HL-60/S4 treated with phorbol 12-myristate 13-acetate at 8.2 ng/mL for 4 days and 3 days (cell line): Measurements from ENCODE around the gene PRPS1L1.

Experiments
- in situ Hi-C: fragments of 300-500 bp; cut with MboI; formaldehyde crosslinking; loops from 2 replicates; pipeline ENCODE4 v1.15.0; 2022; ENCODE audit warnings: low sequenced_read_pairs

PRPS1L1 gene

GRCh38 chr7:18016547-18017444 is 10.8 kb downstream of the PRPS1L1 start:
- in situ Hi-C loops, result no loop called here

DNA sequence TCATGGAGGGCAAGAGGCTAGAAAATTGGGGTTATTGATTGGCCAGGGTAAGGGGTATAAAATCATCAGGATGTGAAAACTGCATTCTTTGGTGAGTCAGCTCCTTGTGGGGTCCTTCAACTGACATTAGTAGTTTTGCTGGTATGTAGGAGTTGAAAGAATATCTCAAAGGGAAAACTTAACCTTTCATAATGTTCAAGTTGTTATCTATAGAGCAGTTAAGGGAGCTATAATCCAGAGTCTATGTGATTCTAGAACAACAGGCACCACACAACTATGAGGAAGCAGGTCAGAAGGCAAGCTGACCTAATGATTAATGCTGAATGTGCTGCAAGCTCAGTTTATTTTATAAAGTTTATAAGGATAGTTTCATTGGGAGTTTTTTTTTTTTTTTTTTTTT is 13.7 kb downstream of the PRPS1L1 start:
- in situ Hi-C loops, result no loop called here

DNA sequence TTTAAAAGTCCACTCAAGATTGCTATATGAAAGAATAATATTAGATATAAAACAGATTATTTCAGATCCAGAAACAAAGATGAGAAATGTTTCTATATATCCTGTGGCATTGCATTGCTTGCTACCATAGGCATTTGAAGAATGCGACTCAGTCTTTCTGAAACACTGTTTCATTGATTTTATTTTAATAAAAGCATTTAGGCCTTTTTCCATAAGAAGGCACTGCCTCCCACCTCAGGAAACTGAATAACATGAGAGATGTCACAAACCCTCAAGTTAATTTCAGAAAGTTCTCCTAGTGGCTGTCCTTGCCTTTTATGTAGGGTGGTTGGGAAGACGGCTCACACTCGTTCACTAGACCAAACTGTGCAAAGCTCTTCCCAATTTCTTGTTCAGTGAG is 23.3 kb downstream of the PRPS1L1 start:
- in situ Hi-C loops, result no loop called here

DNA sequence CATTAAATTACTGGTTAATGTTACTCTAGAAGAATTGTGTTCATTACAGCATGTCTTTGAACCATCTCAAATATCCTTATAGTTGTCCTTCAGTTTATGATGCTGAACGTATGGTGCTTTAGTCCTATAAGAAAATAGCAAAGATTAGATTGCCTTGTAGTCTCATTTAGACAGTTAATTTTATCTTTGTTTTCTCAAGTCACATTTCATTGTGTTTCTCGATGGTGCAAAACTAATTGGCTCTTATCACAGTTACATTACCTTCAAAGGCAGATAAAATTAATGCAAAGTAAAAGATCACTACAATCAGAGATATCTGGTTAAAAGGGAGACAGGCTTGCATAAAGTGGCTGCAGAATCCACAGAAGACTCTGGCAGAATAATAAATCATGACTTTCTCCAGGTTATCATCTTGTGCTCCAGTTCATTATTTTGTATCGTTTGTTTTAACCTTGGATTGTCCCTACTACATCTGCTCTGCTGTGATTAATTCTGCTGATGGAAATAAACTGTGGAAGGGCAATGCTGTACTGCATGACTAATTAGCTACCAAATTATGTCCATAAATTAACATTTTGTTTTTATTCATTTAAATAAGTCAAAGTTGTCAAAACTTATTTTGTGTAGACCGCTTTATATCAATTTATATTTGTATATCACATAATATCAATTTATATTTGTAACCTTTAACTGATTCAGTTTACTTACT is 24.2 kb downstream of the PRPS1L1 start:
- in situ Hi-C loops, result no loop called here

DNA sequence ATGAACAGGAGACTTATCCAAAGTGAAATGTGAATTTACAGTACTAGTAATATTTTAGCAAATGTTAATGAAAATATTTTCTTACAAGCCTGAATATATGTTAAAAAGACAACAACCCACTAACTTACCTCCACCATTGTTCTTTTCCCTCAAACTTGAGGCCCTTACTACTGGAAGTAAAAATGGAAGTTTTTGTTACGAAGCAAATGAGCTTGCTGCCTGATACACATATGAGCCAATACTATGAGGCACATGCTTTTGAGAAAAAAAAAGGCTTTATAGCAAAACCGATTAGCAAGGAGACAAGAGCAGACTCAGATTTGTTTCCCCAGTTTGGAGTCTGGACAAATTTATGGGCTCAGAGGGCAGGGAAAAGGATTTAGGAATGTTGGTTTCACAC is 29.0 kb downstream of the PRPS1L1 start:
- in situ Hi-C loops, result no loop called here

DNA sequence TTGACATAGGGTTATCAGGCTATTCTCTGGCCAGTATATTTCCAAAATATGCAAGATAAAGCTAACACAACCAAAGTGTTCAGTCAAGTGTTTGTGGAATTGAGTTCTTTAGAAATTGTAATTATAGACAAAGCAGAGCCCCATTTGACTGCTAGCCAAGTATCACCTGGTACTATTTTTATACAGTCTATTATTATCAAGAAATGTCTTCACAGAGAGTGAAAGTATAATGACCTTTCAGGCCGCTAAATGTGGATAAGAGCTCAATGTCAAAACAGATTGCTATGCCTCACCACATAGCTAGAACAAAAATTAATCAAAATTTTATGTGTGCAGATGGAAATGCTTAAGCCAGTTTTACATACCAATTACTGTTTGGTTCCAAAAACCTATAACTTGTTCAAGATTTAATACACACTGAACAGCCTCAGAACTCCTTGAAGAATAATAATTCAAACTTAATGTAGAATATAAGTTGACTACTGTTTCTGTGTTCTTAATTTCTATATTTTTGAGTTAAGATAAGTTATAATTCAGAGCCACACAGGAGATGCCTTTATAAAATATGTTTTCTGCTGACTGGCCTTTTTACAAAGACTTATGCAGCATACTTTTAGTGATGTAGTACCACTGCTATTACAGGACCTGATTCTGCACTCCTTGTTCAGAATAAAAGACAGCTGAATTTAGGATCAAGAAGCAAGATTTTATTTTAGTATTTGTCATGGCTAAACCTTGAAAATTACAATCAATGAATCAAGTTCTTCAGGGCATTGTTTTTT is 31.0 kb downstream of the PRPS1L1 start:
- in situ Hi-C loops, result no loop called here

DNA sequence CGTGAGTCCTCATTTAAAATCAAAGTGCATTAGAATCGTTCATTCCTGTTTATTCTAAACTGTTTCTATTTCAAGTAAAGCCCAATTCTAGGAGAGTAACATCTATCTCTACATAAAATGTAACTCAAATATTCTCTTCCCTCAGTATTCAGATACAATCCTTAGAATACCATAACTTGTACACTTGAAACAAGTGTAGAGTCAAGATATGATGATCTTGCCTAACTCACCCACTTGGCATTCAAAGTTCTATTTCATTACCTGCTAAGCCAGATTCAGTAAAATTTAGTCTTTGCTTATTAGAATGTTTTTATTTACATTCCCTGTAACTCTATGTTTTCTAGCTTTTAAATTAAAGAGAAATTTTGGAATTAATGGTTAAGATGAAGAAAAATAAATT is 31.6 kb downstream of the PRPS1L1 start:
- in situ Hi-C loops, result no loop called here

DNA sequence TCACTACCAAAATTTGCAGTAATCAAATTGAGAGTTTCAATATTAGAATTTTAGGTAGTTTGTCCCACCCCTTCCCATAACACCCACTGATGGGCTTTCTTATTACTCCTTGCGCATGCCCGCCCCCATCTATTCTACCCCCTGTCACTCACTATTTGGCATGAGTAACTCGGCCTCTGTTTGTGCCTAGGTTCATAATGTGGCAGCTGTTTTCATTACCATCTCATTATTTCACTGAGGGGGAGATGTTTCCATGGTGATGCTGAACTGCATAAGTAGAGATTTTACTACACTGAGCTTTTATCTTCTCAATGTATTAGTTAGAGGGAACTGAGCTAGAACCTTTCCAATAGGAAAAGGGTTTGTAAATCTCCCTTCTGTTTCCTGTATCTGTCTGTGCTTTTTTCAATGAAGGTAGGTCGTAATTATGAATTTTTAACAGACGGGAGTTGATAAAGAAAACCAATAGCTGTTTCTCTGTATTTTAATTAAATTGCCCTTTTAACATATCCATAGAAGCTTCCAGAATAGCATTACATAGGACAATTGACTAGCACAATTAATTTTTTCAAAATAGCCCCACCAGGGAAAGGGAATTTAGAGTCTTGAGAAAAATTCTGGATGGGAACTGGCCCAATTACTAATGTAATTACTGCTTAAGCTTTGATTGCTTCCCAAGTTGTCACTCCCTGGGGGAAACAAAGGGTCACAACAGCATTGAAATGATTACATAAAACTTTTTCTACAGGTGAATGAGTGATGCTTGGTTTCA is 33.4 kb downstream of the PRPS1L1 start:
- in situ Hi-C loops, result no loop called here

DNA sequence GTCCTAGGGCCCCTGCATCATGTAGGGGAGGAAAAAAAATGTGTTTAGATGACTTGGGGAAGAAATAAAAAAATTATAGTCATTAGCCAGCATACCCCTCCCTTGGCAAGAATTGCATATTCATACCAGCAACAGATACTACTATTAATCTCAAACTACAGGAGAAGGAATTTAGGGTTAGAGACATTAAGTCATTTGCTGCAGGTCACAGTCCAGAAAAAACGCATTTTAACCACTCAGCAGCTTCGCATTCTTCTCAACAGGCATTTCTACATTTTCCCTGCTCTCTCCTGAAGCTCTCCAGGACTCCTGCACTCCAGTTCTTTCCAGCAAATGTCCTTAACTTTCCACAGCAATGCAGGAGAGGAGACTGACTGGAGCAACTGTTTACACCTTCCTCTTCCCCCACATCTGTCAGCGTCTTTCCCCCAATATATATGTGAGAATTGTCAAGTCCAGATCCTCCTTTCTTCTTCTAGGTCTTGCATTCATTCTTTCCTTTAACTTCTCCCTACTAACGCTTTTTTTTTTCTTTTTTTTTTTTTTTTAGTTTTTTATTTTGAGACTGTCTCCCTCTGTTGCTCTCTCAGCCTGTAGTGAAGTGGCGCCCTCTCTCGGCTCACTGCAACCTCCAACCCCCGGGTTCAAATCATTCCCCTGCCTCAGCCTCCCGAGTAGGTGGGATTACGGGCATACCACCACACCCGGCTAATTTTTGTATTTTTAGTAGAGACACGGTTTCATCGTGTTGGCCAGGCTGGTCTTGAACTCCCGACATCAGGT is 35.6 kb downstream of the PRPS1L1 start:
- in situ Hi-C loops, result no loop called here

GRCh38 chr7:17990761-17991160 is 36.9 kb downstream of the PRPS1L1 start:
- in situ Hi-C loops, result no loop called here

DNA sequence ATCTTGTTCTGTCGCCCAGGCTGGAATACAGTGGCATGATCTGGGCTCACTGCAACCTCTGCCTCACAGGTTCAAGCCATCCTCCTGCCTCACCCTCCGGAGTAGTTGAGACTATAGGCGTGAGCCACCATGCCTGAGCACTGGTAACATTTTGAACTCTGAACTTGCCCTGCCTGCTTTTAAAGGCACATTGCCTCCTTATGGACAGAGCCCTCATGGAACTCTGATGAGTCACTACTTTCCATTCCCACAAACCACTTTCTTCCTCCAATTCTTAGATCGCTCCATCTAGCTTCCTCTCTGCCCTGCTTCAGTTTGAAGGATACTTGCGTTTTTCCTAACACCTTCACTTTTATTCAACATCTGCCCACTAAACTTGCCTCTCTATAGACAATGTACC is 38.1 kb downstream of the PRPS1L1 start:
- in situ Hi-C loops, result no loop called here

- in situ Hi-C loops, result no loop called here
Measured at GRCh38 chr7:17988858-17989257, 38.8 kb downstream of the PRPS1L1 start.

DNA sequence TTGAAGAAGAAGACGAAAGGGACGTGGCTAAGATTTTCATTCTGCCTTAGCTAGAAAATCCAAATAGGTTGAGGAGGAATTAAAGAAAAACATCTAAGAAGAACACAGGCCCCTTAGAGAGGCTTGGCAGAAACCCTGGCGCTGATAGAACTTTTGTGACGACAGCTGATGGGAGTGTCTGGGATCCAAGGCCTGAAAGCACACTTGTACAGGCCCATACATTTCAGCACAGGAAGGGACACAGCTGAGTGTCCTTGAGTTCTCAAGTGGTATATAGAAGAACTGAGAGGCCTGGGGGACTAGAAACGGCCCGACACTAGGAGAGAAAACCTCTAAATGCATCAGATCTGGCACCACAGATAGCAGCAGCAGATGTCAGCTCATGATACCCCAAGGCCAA is 39.5 kb downstream of the PRPS1L1 start:
- in situ Hi-C loops, result no loop called here

DNA sequence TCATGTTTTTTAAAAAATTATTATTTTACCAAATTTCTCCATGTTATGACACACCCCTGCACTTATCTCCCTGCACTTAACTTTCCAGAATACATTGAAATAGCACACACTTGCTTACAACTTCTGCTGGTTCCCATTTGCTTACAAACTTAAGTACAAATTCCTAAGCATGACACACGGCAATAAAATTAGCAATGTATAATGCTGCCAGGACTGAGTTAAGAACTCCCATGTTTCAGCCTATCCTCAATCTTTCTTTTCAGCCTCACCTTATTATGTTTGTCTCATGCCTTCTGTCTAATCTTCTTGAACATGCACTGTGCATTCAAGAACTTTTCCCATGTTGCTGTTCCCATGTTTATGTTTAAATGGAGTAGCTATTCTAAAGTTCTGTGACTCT is 40.8 kb downstream of the PRPS1L1 start:
- in situ Hi-C loops, result no loop called here

GRCh38 chr7:17985473-17986239 is 42.0 kb downstream of the PRPS1L1 start:
- in situ Hi-C loops, result no loop called here

DNA sequence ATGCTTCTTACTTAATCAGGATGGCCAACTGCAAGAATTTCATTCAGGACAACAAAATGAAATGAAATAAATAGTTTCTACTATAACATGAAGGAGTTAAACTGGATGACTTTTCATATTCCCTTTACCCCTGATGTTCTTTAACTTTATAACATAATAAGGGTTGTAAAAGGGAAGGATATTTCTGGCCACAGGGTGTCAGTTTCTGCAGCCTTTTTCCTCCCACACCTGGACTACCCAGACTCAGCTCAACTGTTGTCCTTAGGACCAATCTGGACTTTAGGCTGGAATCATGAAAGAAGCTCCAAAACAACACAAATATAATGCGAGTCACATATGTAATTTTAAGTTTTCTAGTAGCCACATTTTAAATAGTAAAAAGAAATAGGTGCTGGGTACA is 43.4 kb downstream of the PRPS1L1 start:
- in situ Hi-C loops, result no loop called here

GRCh38 chr7:17983221-17984062 is 44.2 kb downstream of the PRPS1L1 start:
- in situ Hi-C loops, result no loop called here

GRCh38 chr7:17976952-17977351 is 50.7 kb downstream of the PRPS1L1 start:
- in situ Hi-C loops, result no loop called here
